WI38 (cell line): ENCODE data around the gene PALD1.

ENCODE experiments used
- H3K4me3 ChIP-seq: 2 replicates; pipeline ENCODE4 v1.5.1; 2011; ENCODE audit warnings: low read depth, mild to moderate bottlenecking, control low read depth, low read length
- CTCF ChIP-seq: IDR thresholded peaks from 2 replicates; pipeline ENCODE4 v1.5.1; 2012; ENCODE audit warnings: low read depth, mild to moderate bottlenecking, control low read depth, low read length

Gene PALD1

GRCh38 chr10:70615211-70615610 lies 136.6 kb downstream of the PALD1 start:
- no peak for TF ChIP-seq CTCF

DNA sequence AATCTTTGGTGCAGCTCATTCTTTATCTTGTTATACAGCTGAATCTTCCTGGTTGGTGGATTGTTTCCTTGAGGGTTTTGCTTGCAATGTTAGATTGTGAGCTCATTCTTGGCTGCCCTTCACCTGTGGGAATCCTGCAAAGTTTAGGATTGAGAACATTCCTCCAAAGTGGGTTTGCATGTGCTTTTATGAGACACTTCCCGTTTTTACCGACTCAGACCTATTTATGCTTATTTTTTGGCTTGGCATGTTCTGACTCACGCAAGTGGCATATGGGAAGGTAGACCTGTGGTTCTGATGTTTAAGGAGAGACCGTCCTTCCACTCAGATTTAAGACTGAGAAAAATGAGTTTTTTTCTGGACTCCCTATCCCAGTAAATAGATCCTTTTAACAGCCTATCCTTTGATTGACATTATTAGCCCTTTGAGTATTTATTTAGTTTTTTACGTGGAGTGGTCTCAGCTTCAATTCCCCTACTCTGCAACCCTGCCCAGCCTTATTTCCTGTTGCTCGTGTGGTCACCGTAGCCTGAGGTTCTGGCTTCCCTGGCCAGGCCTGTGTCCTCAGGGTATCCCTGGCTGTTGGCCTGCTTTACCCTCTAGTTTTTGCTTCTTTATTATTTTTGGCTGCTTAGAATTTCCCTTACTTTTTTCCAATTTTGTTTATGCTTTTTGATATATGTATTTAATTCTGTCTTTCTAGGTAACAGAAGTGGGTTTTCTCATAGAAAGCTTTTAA lies 137.4 kb downstream of the PALD1 start:
- no peak overlapping the region for H3K4me3 ChIP-seq
- no peak for TF ChIP-seq CTCF

More at GRCh38 chr10:70615211-70615610, 136.6 kb downstream of the PALD1 start:
- H3K4me3 ChIP-seq, result no peak overlapping the region

- no peak overlapping the region for H3K4me3 ChIP-seq
- TF ChIP-seq CTCF, result no peak
Measured at GRCh38 chr10:70616761-70617160, 138.2 kb downstream of the PALD1 start.
